WTC11 (cell line): ENCODE results near the gene FNDC3B. TPM values are rescaled to one million over a fixed set of nuclear protein-coding genes. Genes with fewer than 3 reads are reported as not detected.

Experiments
- ATAC-seq: fragments of 200-7000 bp; cut with Tn5 transposase; 2 replicates; pipeline ENCODE4 v1.10.0; 2021; ENCODE audit warnings: mild to moderate bottlenecking, moderate library complexity
- CTCF ChIA-PET: fragments of 300-600 bp; sonication (Branson Sonifier 250); formaldehyde crosslinking; loops from one replicate; lab custom pipeline; 2021; ENCODE audit warnings: antibody characterized with exemption; lab: Charles Lee
- POLR2A ChIA-PET: fragments of 350-600 bp; sonication (Branson Sonifier 250); formaldehyde crosslinking; loops from one replicate; lab custom pipeline; 2021; ENCODE audit warnings: antibody characterized with exemption; lab: Charles Lee
- DNase-seq: peaks from one replicate; pipeline ENCODE4 v3.0.0; 2021; ENCODE audit warnings: low spot score
- H3K27ac Mint-ChIP-seq: 2 replicates; pipeline ENCODE4 v1.8.0; 2021; ENCODE audit warnings: mixed read lengths
- H3K27me3 Mint-ChIP-seq: 2 replicates; pipeline ENCODE4 v1.8.0; 2021; ENCODE audit warnings: low read depth, mild to moderate bottlenecking, moderate library complexity, mixed read lengths
- H3K36me3 Mint-ChIP-seq: 2 replicates; pipeline ENCODE4 v1.8.0; 2021; ENCODE audit warnings: mixed read lengths
- H3K4me1 Mint-ChIP-seq: 2 replicates; pipeline ENCODE4 v1.8.0; 2022; ENCODE audit warnings: mixed read lengths
- H3K4me3 Mint-ChIP-seq: 2 replicates; pipeline ENCODE4 v1.8.0; 2021; ENCODE audit warnings: mild to moderate bottlenecking, moderate library complexity, mixed read lengths
- H3K9me3 Mint-ChIP-seq: 2 replicates; pipeline ENCODE4 v1.8.0; 2021; ENCODE audit warnings: mixed read lengths
- CREB1 ChIP-seq: sonication (generic); formaldehyde crosslinking; IDR thresholded peaks from 2 replicates; pipeline ENCODE4 v1.8.0; 2023; ENCODE audit warnings: mild to moderate bottlenecking, missing genetic modification reagents
- E2F1 ChIP-seq: sonication (generic); formaldehyde crosslinking; IDR thresholded peaks from 2 replicates; pipeline ENCODE4 v1.8.0; 2022; ENCODE audit warnings: mild to moderate bottlenecking, missing genetic modification reagents
- FOXP1 ChIP-seq: sonication (generic); formaldehyde crosslinking; IDR thresholded peaks from 2 replicates; pipeline ENCODE4 v1.8.0; 2022; ENCODE audit warnings: missing genetic modification reagents, mild to moderate bottlenecking, moderate library complexity, borderline replicate concordance
- GTF2I ChIP-seq: fragments of 250-450 bp; sonication (Bioruptor Pico); conservative IDR thresholded peaks from 2 replicates; pipeline ENCODE4 v1.4.0; 2021; ENCODE audit warnings: mild to moderate bottlenecking
- KAT7 ChIP-seq: sonication (generic); formaldehyde crosslinking; IDR thresholded peaks from 2 replicates; pipeline ENCODE4 v1.8.1; 2023; ENCODE audit warnings: missing genetic modification reagents, mild to moderate bottlenecking, borderline replicate concordance
- MYBL2 ChIP-seq: sonication (generic); formaldehyde crosslinking; IDR thresholded peaks from 2 replicates; pipeline ENCODE4 v1.8.1; 2023; ENCODE audit warnings: mild to moderate bottlenecking, moderate library complexity, missing genetic modification reagents
- SMAD4 ChIP-seq: sonication (generic); formaldehyde crosslinking; IDR thresholded peaks from 2 replicates; pipeline ENCODE4 v1.8.0; 2022; ENCODE audit warnings: mild to moderate bottlenecking, missing genetic modification reagents
- SOX15 ChIP-seq: fragments of 250-450 bp; sonication (Bioruptor Pico); IDR thresholded peaks from 2 replicates; pipeline ENCODE4 v1.9.0; 2021; ENCODE audit warnings: mild to moderate bottlenecking
- ZBTB21 ChIP-seq: sonication (generic); formaldehyde crosslinking; IDR thresholded peaks from 2 replicates; pipeline ENCODE4 v1.8.1; 2023; ENCODE audit warnings: mild to moderate bottlenecking, missing genetic modification reagents, borderline replicate concordance
- ZMAT4 ChIP-seq: fragments of 250-450 bp; sonication (Bioruptor Pico); IDR thresholded peaks from 2 replicates; pipeline ENCODE4 v1.9.0; 2021; ENCODE audit warnings: mild to moderate bottlenecking
- ZNF121 ChIP-seq: sonication (generic); formaldehyde crosslinking; IDR thresholded peaks from 2 replicates; pipeline ENCODE4 v1.8.0; 2023; ENCODE audit warnings: missing genetic modification reagents
- ZNF317 ChIP-seq: sonication (generic); formaldehyde crosslinking; IDR thresholded peaks from 2 replicates; pipeline ENCODE4 v1.8.1; 2023; ENCODE audit warnings: low read depth, mild to moderate bottlenecking, moderate library complexity, missing genetic modification reagents, borderline replicate concordance
- ZNF416 ChIP-seq: fragments of 250-450 bp; sonication (Bioruptor Pico); IDR thresholded peaks from 2 replicates; pipeline ENCODE4 v1.9.0; 2021; ENCODE audit warnings: mild to moderate bottlenecking, inconsistent platforms
- total RNA-seq: library from RNA; stranded (reverse); gene quantifications from 3 replicates; pipeline ENCODE4 v1.2.3, GENCODE V29; 2021
- TF ChIP-seq, protein P1 (sequence below): fragments of 200-600 bp; IDR thresholded peaks from 2 replicates; pipeline ENCODE4 v1.8.0; 2022; ENCODE audit warnings: antibody characterized with exemption
- TF ChIP-seq, protein P2 (sequence below): sonication (generic); formaldehyde crosslinking; IDR thresholded peaks from 2 replicates; pipeline ENCODE4 v1.8.0; 2023; ENCODE audit warnings: mild to moderate bottlenecking, missing genetic modification reagents
- TF ChIP-seq, protein P3 (sequence below): sonication (generic); formaldehyde crosslinking; IDR thresholded peaks from 2 replicates; pipeline ENCODE4 v1.8.0; 2023; ENCODE audit warnings: missing genetic modification reagents, mild to moderate bottlenecking, borderline replicate concordance
- TF ChIP-seq, protein P4 (sequence below): sonication (generic); formaldehyde crosslinking; IDR thresholded peaks from 2 replicates; pipeline ENCODE4 v1.8.1; 2023; ENCODE audit warnings: mild to moderate bottlenecking, missing genetic modification reagents

Gene FNDC3B
- total RNA-seq, 1 experiment from 2014 or later: 42.8 TPM

- TF ChIP-seq, protein P1, sequence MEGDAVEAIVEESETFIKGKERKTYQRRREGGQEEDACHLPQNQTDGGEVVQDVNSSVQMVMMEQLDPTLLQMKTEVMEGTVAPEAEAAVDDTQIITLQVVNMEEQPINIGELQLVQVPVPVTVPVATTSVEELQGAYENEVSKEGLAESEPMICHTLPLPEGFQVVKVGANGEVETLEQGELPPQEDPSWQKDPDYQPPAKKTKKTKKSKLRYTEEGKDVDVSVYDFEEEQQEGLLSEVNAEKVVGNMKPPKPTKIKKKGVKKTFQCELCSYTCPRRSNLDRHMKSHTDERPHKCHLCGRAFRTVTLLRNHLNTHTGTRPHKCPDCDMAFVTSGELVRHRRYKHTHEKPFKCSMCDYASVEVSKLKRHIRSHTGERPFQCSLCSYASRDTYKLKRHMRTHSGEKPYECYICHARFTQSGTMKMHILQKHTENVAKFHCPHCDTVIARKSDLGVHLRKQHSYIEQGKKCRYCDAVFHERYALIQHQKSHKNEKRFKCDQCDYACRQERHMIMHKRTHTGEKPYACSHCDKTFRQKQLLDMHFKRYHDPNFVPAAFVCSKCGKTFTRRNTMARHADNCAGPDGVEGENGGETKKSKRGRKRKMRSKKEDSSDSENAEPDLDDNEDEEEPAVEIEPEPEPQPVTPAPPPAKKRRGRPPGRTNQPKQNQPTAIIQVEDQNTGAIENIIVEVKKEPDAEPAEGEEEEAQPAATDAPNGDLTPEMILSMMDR: no peak
- TF ChIP-seq, protein P2, sequence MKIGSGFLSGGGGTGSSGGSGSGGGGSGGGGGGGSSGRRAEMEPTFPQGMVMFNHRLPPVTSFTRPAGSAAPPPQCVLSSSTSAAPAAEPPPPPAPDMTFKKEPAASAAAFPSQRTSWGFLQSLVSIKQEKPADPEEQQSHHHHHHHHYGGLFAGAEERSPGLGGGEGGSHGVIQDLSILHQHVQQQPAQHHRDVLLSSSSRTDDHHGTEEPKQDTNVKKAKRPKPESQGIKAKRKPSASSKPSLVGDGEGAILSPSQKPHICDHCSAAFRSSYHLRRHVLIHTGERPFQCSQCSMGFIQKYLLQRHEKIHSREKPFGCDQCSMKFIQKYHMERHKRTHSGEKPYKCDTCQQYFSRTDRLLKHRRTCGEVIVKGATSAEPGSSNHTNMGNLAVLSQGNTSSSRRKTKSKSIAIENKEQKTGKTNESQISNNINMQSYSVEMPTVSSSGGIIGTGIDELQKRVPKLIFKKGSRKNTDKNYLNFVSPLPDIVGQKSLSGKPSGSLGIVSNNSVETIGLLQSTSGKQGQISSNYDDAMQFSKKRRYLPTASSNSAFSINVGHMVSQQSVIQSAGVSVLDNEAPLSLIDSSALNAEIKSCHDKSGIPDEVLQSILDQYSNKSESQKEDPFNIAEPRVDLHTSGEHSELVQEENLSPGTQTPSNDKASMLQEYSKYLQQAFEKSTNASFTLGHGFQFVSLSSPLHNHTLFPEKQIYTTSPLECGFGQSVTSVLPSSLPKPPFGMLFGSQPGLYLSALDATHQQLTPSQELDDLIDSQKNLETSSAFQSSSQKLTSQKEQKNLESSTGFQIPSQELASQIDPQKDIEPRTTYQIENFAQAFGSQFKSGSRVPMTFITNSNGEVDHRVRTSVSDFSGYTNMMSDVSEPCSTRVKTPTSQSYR (CRISPR knock-in tag): no peak
Measured at GRCh38 chr3:172228036-172228415, 188.6 kb downstream of the FNDC3B start (continued).

DNA sequence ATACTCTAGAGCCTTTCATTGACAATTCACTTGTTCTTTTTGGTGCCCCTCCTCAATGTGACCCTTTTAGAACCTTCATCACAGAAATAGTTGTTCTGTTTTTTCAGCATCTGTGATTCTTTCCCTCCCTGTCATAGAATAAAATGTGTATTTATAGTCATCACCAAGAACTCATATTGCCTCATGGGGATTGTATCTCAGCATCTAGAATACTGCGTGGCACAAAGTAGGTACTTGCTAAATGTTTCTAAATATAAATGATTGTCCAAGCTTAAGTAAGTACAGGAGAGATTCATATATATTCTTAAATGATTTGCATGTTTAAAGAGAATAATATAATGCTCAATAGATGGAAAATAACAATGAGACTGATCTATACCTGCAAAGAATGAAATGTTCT, 190.1 kb downstream of the FNDC3B start:
- Mint-ChIP-seq H3K27ac (no peak overlapping the region), H3K4me1 (peaks cover 29% of the 10 kb centered on the region), H3K9me3 (peaks cover 5% of the 10 kb centered on the region; the same call in 1 of the 2 replicates), H3K27me3 (no peaks in the 10 kb centered on the region), H3K36me3 (peaks cover 7% of the 10 kb centered on the region; the same call in 1 of the 2 replicates), H3K4me3 (no peak overlapping the region)
- ChIA-PET POLR2A (no interaction called here), CTCF (no interaction called here)
- no peak for TF ChIP-seq KAT7
- DNase-seq: no peak
- no peak for ATAC-seq

GRCh38 chr3:172231318-172231901, 192.0 kb downstream of the FNDC3B start:
- peaks cover 26% of the 10 kb centered on the region for H3K4me1 Mint-ChIP-seq
- CTCF ChIA-PET: no interaction called here
- TF ChIP-seq SOX15 (CRISPR knock-in tag): no peak
- TF ChIP-seq ZMAT4 (CRISPR knock-in tag): no peak
- no peak for TF ChIP-seq CREB1
- TF ChIP-seq ZNF317 (CRISPR knock-in tag): no peak
- no peak for TF ChIP-seq MYBL2 (CRISPR knock-in tag)
- TF ChIP-seq SMAD4 (CRISPR knock-in tag): no peak
- no peak for TF ChIP-seq E2F1 (CRISPR knock-in tag)
- no peak for TF ChIP-seq ZNF416 (CRISPR knock-in tag)
- no peak for TF ChIP-seq GTF2I (CRISPR knock-in tag)
- TF ChIP-seq, protein P3, sequence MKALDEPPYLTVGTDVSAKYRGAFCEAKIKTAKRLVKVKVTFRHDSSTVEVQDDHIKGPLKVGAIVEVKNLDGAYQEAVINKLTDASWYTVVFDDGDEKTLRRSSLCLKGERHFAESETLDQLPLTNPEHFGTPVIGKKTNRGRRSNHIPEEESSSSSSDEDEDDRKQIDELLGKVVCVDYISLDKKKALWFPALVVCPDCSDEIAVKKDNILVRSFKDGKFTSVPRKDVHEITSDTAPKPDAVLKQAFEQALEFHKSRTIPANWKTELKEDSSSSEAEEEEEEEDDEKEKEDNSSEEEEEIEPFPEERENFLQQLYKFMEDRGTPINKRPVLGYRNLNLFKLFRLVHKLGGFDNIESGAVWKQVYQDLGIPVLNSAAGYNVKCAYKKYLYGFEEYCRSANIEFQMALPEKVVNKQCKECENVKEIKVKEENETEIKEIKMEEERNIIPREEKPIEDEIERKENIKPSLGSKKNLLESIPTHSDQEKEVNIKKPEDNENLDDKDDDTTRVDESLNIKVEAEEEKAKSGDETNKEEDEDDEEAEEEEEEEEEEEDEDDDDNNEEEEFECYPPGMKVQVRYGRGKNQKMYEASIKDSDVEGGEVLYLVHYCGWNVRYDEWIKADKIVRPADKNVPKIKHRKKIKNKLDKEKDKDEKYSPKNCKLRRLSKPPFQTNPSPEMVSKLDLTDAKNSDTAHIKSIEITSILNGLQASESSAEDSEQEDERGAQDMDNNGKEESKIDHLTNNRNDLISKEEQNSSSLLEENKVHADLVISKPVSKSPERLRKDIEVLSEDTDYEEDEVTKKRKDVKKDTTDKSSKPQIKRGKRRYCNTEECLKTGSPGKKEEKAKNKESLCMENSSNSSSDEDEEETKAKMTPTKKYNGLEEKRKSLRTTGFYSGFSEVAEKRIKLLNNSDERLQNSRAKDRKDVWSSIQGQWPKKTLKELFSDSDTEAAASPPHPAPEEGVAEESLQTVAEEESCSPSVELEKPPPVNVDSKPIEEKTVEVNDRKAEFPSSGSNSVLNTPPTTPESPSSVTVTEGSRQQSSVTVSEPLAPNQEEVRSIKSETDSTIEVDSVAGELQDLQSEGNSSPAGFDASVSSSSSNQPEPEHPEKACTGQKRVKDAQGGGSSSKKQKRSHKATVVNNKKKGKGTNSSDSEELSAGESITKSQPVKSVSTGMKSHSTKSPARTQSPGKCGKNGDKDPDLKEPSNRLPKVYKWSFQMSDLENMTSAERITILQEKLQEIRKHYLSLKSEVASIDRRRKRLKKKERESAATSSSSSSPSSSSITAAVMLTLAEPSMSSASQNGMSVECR (CRISPR knock-in tag): no peak
- TF ChIP-seq ZBTB21 (CRISPR knock-in tag): no peak
- no peak for TF ChIP-seq FOXP1
- no peak for TF ChIP-seq ZNF121 (CRISPR knock-in tag)
- TF ChIP-seq, protein P4, sequence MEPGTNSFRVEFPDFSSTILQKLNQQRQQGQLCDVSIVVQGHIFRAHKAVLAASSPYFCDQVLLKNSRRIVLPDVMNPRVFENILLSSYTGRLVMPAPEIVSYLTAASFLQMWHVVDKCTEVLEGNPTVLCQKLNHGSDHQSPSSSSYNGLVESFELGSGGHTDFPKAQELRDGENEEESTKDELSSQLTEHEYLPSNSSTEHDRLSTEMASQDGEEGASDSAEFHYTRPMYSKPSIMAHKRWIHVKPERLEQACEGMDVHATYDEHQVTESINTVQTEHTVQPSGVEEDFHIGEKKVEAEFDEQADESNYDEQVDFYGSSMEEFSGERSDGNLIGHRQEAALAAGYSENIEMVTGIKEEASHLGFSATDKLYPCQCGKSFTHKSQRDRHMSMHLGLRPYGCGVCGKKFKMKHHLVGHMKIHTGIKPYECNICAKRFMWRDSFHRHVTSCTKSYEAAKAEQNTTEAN (CRISPR knock-in tag): no peak
- peaks cover 7% of the 10 kb centered on the region; the same call in 1 of the 2 replicates for H3K36me3 Mint-ChIP-seq
- H3K9me3 Mint-ChIP-seq: no peaks in the 10 kb centered on the region
- POLR2A ChIA-PET: no interaction called here
- H3K4me3 Mint-ChIP-seq: no peak overlapping the region
- DNase-seq: no peak
- no peak for ATAC-seq
- no peaks in the 10 kb centered on the region for H3K27me3 Mint-ChIP-seq
- no peak overlapping the region for H3K27ac Mint-ChIP-seq
